Stimulated activated CD4-positive, alpha-beta T cell treated with anti-CD3 and anti-CD28 coated beads, Interleukin-12 subunit alpha, Interleukin-12 subunit beta, amount 100 ng/mL, for 24 hours (primary cell): ENCODE results near the gene LST1.
"Not testable (repeated sequence)": the region's sequence is repeated elsewhere in the genome, so short reads cannot be mapped to it uniquely, and the experiment has no call there.

Experiments
- DNase-seq, 2 experiments: peaks; one replicate each; pipeline ENCODE4 v3.0.0-alpha.2; 2020; ENCODE audit warnings: low read depth in 2 of 2

Gene LST1

GRCh38 chr6:31580807-31581433, 5.2 kb upstream of the LST1 start:
- DNase-seq: peak; percentile 75 to 89

GRCh38 chr6:31581434-31582229, 4.4 kb upstream of the LST1 start:
- no peak for DNase-seq

GRCh38 chr6:31582230-31582643, 3.8 kb upstream of the LST1 start, which contains the start of gene LTB:
LTB (minus strand) TSS chr6:31582424; CDS start chr6:31582417, 7 bp downstream.
- no peak for DNase-seq

GRCh38 chr6:31585491-31585890, 586 bp upstream of the LST1 start:
- no peak for DNase-seq

- DNase-seq: no peak
These were observed 663 bp downstream of the LST1 start for GRCh38 chr6:31586599-31587281.

GRCh38 chr6:31587791-31588777, 2.0 kb downstream of the LST1 start:
- no peak for DNase-seq

GRCh38 chr6:31588871-31589650, 3.0 kb downstream of the LST1 start:
- no peak for DNase-seq

GRCh38 chr6:31590691-31591090, 4.6 kb downstream of the LST1 start:
- DNase-seq: not testable (repeated sequence)

GRCh38 chr6:31592396-31592771, 6.3 kb downstream of the LST1 start:
- no peak for DNase-seq

GRCh38 chr6:31597006-31597405, 10.9 kb downstream of the LST1 start:
- DNase-seq: no peak

GRCh38 chr6:31607317-31607716, 21.2 kb downstream of the LST1 start:
- DNase-seq: no peak

GRCh38 chr6:31609519-31610406, 23.7 kb downstream of the LST1 start:
- no peak for DNase-seq

GRCh38 chr6:31610968-31611367, 24.9 kb downstream of the LST1 start:
- DNase-seq: no peak

- DNase-seq: no peak
These were observed 28.1 kb downstream of the LST1 start for GRCh38 chr6:31614075-31614619.

GRCh38 chr6:31614684-31615578, 28.9 kb downstream of the LST1 start, which contains the start of gene AIF1:
AIF1 (plus strand) TSS chr6:31615234; CDS start chr6:31615330, 96 bp downstream.
- no peak for DNase-seq

- DNase-seq: peak in 1 of 2 experiments; percentile 29
These were observed 29.7 kb downstream of the LST1 start for GRCh38 chr6:31615748-31616147.

- DNase-seq: no peak
These were observed 30.9 kb downstream of the LST1 start for GRCh38 chr6:31617010-31617409.
